Measurements from ENCODE around the gene CBFA2T2.

- no peak for TF ChIP-seq POLR2A (IDR thresholded peaks at IDR 0.05)
- TF ChIP-seq, protein P1, sequence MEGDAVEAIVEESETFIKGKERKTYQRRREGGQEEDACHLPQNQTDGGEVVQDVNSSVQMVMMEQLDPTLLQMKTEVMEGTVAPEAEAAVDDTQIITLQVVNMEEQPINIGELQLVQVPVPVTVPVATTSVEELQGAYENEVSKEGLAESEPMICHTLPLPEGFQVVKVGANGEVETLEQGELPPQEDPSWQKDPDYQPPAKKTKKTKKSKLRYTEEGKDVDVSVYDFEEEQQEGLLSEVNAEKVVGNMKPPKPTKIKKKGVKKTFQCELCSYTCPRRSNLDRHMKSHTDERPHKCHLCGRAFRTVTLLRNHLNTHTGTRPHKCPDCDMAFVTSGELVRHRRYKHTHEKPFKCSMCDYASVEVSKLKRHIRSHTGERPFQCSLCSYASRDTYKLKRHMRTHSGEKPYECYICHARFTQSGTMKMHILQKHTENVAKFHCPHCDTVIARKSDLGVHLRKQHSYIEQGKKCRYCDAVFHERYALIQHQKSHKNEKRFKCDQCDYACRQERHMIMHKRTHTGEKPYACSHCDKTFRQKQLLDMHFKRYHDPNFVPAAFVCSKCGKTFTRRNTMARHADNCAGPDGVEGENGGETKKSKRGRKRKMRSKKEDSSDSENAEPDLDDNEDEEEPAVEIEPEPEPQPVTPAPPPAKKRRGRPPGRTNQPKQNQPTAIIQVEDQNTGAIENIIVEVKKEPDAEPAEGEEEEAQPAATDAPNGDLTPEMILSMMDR (IDR thresholded peaks at IDR 0.05) = no peak
These were observed 190.0 kb downstream of the CBFA2T2 start for GRCh38 chr20:33679758-33680485.

Measured in lower leg skin (tissue), 3 donors.